Dendritic cell treated with granulocyte-macrophage colony-stimulating factor and Interleukin-4, amounts not matched to agents 40 ng/mL and 50 ng/mL, for 4 days (primary cell): ENCODE data around the gene ARHGAP30.
"Not testable (repeated sequence)": the region's sequence is repeated elsewhere in the genome, so short reads cannot be mapped to it uniquely, and the experiment has no call there.

Source experiments
- H3K27ac Mint-ChIP-seq: one replicate; pipeline ENCODE4 v1.8.0; 2022; ENCODE audit warnings: mild to moderate bottlenecking, mixed read lengths
- H3K27me3 Mint-ChIP-seq: one replicate; pipeline ENCODE4 v1.8.0; 2022; ENCODE audit warnings: mild to moderate bottlenecking, mixed read lengths
- H3K36me3 Mint-ChIP-seq: one replicate; pipeline ENCODE4 v1.8.0; 2022; ENCODE audit warnings: low read depth, mixed read lengths
- H3K4me1 Mint-ChIP-seq: one replicate; pipeline ENCODE4 v1.8.0; 2022; ENCODE audit warnings: low read depth, mixed read lengths
- H3K4me3 Mint-ChIP-seq: one replicate; pipeline ENCODE4 v1.8.0; 2022; ENCODE audit warnings: mild to moderate bottlenecking, moderate library complexity, mixed read lengths
- H3K9me3 Mint-ChIP-seq: one replicate; pipeline ENCODE4 v1.8.0; 2022; ENCODE audit warnings: mixed read lengths
- intact Hi-C: fragments of 100-400 bp; cut with micrococcal nuclease; formaldehyde crosslinking; loops from one replicate; pipeline ENCODE4 v1.15.0; 2022

Gene ARHGAP30

DNA sequence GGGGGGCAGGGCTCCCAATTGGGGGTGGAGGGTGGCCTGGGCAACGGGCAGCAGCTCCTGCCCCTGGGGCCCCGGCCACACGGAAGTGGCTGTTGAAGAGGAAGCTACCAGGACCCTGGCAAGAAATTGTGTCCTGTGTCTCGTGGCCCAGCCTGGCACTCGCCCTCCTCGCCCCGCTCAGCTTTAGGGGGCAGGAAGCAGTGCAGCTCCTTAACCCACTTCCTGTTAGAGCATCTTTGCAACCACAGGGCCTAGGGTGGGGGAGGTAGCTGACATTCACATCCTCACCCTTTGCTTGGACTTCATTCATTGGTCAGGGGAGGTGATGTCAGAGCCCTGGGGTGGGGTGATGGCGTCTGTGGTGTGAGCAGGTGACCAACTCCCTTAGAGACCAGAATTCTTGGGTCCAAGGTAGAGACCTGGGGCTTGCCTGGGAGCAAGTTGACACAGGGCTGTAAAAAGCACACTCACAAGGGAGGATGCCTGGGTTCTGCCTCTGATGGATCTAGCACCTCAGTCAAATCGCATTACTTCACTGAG, at the start of gene ARHGAP30:
TSS of gene ARHGAP30 (minus strand) at position 161 of the 540 bp plus-strand sequence. CDS start 267 bp downstream, outside the sequence.
- Mint-ChIP-seq H3K27me3 (no peaks in the 10 kb centered on the region), H3K4me3 (peak within 1 kb of the TSS; percentile 100), H3K27ac (peak within 1 kb of the TSS; percentile 99), H3K9me3 (no peaks in the 10 kb centered on the region), H3K4me1 (peaks cover 61% of the 10 kb centered on the region), H3K36me3 (peaks cover 37% of the 10 kb centered on the region)
- intact Hi-C loops, result loop anchor here (2.0 kb wide), 1 partner anchor 13 kb away; no protein-coding TSS in a partner anchor

- intact Hi-C loops, result loop anchor here (2.0 kb wide), 1 partner anchor 15 kb away; the partner anchor contains the start of gene DEDD
- Mint-ChIP-seq H3K36me3 (peaks cover 65% of the 10 kb centered on the region), H3K4me1 (peaks cover 86% of the 10 kb centered on the region), H3K27me3 (no peaks in the 10 kb centered on the region), H3K27ac (peak within 1 kb of the TSS; percentile 97), H3K4me3 (peak within 1 kb of the TSS; percentile 89), H3K9me3 (no peaks in the 10 kb centered on the region)
Observed at GRCh38 chr1:161117759-161118581, 48.3 kb upstream of the ARHGAP30 start, which contains the start of the genes NIT1 and PFDN2. NIT1 (plus strand) TSS chr1:161118105; CDS start chr1:161118177, 72 bp downstream. PFDN2 (minus strand) TSS chr1:161118037; CDS start chr1:161118026, 11 bp downstream.

DNA sequence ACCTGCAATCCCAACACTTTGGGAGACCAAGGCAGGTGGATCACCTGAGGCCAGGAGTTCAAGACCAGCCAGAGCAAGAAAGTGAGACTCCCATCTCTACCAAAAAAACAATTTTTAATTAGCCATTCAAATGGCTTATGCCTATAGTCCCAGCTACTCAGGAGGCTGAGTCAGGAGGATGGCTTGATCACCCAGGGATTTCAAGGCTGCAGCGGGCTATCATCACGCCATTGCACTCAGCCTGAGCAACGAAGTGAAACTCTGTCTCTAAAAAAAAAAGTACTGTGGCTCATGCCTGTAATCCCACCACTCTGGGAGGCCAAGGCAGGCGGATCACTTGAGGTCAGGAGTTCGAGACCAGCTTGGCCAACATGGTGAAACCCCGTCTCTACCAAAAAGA, 46.3 kb upstream of the ARHGAP30 start:
- H3K9me3 Mint-ChIP-seq, intact Hi-C loops, H3K4me3 Mint-ChIP-seq, H3K27me3 Mint-ChIP-seq: not testable (repeated sequence)
- Mint-ChIP-seq H3K4me1 (peaks cover 83% of the 10 kb centered on the region), H3K27ac (peak overlapping the region; percentile 30), H3K36me3 (peaks cover 45% of the 10 kb centered on the region)

DNA sequence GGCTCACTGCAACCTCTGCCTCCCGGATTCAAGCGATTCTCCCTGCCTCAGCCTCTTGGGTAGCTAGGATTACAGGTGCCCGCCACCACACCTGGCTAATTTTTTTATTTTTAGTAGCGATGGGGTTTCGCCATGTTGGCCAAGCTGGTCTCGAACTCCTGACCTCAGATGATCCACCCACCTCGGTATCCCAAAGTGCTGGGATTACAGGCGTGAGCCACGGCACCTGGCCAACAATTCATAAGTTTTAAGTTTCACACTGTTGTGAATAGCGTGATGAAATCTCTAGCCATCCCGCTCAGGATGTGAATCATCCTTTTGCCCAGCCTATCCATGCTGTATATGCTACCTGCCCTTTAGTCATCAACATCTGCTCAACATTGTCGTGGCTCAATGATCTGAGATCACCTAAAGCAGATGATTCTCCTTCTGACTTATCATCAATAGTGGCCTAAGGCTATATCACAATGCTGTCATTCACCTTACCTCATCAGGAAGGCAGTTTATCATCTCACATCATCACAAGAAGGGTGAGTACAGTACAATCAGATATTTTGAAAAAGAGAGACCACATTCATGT, 45.5 kb upstream of the ARHGAP30 start:
- no peaks in the 10 kb centered on the region for H3K27me3 Mint-ChIP-seq
- peaks cover 38% of the 10 kb centered on the region for H3K36me3 Mint-ChIP-seq
- H3K9me3 Mint-ChIP-seq, result no peaks in the 10 kb centered on the region
- peaks cover 75% of the 10 kb centered on the region for H3K4me1 Mint-ChIP-seq
- H3K4me3 Mint-ChIP-seq, result no peak overlapping the region
- intact Hi-C loops, result no loop called here
- no peak overlapping the region for H3K27ac Mint-ChIP-seq

- Mint-ChIP-seq H3K4me3 (no peak overlapping the region), H3K9me3 (no peaks in the 10 kb centered on the region), H3K4me1 (peaks cover 69% of the 10 kb centered on the region), H3K36me3 (peaks cover 35% of the 10 kb centered on the region), H3K27me3 (no peaks in the 10 kb centered on the region), H3K27ac (peak overlapping the region; percentile 19)
- intact Hi-C loops, result no loop called here
Observed at GRCh38 chr1:161114556-161114955, 44.9 kb upstream of the ARHGAP30 start.

GRCh38 chr1:161113915-161114314, 44.2 kb upstream of the ARHGAP30 start:
- Mint-ChIP-seq H3K4me3 (no peak overlapping the region), H3K27ac (peak overlapping the region; percentile 19), H3K4me1 (peaks cover 63% of the 10 kb centered on the region), H3K36me3 (peaks cover 34% of the 10 kb centered on the region), H3K9me3 (no peaks in the 10 kb centered on the region), H3K27me3 (no peaks in the 10 kb centered on the region)
- intact Hi-C loops, result no loop called here

GRCh38 chr1:161111527-161111926, 41.8 kb upstream of the ARHGAP30 start:
- intact Hi-C loops, result no loop called here
- Mint-ChIP-seq H3K36me3 (peaks cover 33% of the 10 kb centered on the region), H3K4me1 (peaks cover 53% of the 10 kb centered on the region), H3K27ac (peak overlapping the region; percentile 55), H3K9me3 (no peaks in the 10 kb centered on the region), H3K4me3 (no peak overlapping the region), H3K27me3 (no peaks in the 10 kb centered on the region)

DNA sequence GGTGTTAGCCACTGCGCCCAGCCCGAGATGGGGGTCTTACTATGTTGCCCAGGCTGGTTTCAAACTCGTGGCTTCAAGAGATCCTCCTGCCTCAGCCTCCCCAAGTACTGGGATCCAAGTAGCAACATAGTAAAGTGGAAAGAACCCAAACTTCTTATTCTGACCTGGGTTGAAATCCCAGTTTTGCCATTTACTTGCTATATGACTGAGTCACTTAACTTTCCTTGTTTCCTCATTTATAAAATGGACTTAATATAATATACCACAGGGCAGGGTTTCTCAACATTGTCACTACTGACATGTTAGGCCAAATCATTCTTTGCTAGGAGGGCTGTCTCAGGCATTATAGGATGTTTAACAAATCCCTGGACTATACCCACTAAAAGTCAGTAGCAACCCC, 41.4 kb upstream of the ARHGAP30 start:
- peaks cover 33% of the 10 kb centered on the region for H3K36me3 Mint-ChIP-seq
- H3K4me1 Mint-ChIP-seq, result peaks cover 53% of the 10 kb centered on the region
- intact Hi-C loops, result no loop called here
- H3K4me3 Mint-ChIP-seq, result no peak overlapping the region
- H3K9me3 Mint-ChIP-seq, result no peaks in the 10 kb centered on the region
- H3K27me3 Mint-ChIP-seq, result no peaks in the 10 kb centered on the region
- H3K27ac Mint-ChIP-seq, result peak overlapping the region; percentile 55

DNA sequence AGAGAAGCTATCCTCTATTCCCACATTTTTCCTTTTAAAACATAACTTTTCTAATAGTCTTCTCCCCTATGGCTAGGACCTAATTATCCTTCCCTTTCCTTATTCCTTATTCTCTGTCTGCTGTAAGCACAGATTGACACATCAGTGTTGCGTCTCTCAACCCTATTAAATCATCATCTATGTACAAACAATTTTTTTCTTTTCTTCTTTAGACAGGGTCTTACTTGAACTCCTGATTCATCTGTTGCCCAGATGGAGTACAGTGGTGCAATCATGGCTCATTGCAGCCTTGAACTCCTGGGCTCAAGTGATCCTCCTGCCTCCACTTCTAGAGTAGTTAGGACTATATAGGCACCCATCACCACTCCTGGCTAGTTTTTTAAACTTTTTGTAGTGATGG, 36.7 kb upstream of the ARHGAP30 start:
- intact Hi-C loops, result no loop called here
- H3K4me3 Mint-ChIP-seq, result no peak overlapping the region
- H3K27ac Mint-ChIP-seq, result no peak overlapping the region
- peaks cover 54% of the 10 kb centered on the region for H3K36me3 Mint-ChIP-seq
- H3K27me3 Mint-ChIP-seq, result no peaks in the 10 kb centered on the region
- no peaks in the 10 kb centered on the region for H3K9me3 Mint-ChIP-seq
- H3K4me1 Mint-ChIP-seq, result peaks cover 11% of the 10 kb centered on the region

GRCh38 chr1:161100556-161100955, 30.9 kb upstream of the ARHGAP30 start:
- Mint-ChIP-seq H3K4me1 (peaks cover 34% of the 10 kb centered on the region), H3K36me3 (peaks cover 54% of the 10 kb centered on the region), H3K9me3 (no peaks in the 10 kb centered on the region), H3K27ac (no peak overlapping the region), H3K27me3 (peaks cover 12% of the 10 kb centered on the region), H3K4me3 (no peak overlapping the region)
- intact Hi-C loops, result no loop called here

DNA sequence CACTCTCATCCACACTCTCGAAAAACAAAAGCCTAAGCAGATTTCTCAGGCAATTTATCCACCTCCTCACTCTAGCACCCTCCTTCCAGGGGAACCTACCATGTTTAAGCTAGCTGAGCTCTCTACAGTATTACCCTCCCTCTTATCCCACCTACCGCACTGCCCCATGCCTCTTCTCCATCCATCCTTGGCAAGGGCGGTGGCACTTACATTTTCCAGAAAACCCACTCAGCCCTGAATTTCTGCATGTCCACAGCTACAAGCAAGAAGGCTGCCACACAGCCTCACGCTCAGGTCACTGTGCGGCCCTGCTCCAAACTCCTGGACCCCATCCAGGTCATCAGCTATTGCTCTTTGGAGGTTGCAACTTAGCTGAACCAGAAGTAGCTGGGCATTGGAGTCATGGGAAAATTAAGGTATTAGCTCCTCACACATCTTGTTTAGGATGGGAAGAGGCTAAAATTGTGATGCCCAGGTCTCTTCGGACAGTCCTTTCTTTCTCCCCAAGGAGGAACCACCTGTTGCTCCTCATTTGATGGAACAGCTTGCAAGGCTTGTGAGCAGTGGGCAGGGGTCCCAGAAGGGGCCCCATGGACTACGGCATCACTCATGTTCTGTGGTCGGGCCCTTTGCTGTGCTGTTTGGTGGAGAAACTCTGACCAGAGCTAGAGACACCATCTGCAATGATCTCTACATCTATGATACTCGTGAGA, 29.6 kb upstream of the ARHGAP30 start:
- peaks cover 43% of the 10 kb centered on the region for H3K4me1 Mint-ChIP-seq
- H3K27ac Mint-ChIP-seq, result no peak overlapping the region
- H3K36me3 Mint-ChIP-seq, result peaks cover 46% of the 10 kb centered on the region
- peak overlapping the region; percentile 59 for H3K4me3 Mint-ChIP-seq
- intact Hi-C loops, result no loop called here
- H3K9me3 Mint-ChIP-seq, result no peaks in the 10 kb centered on the region
- H3K27me3 Mint-ChIP-seq, result peaks cover 12% of the 10 kb centered on the region

GRCh38 chr1:161098210-161099068, 28.7 kb upstream of the ARHGAP30 start, which contains the start of gene KLHDC9:
KLHDC9 (plus strand) TSS chr1:161098361; CDS start chr1:161098536, 175 bp downstream.
- peaks cover 12% of the 10 kb centered on the region for H3K27me3 Mint-ChIP-seq
- H3K27ac Mint-ChIP-seq, result peak within 1 kb of the TSS; percentile 40
- intact Hi-C loops, result no loop called here
- no peaks in the 10 kb centered on the region for H3K9me3 Mint-ChIP-seq
- H3K36me3 Mint-ChIP-seq, result peaks cover 46% of the 10 kb centered on the region
- H3K4me1 Mint-ChIP-seq, result peaks cover 43% of the 10 kb centered on the region
- H3K4me3 Mint-ChIP-seq, result peak within 1 kb of the TSS; percentile 59

- intact Hi-C loops, result loop anchor here (1.0 kb wide), 1 partner anchor 24 kb away; no protein-coding TSS in a partner anchor
- Mint-ChIP-seq H3K9me3 (no peaks in the 10 kb centered on the region), H3K27ac (peak overlapping the region; percentile 68), H3K36me3 (peaks cover 29% of the 10 kb centered on the region), H3K27me3 (peaks cover 12% of the 10 kb centered on the region), H3K4me1 (peaks cover 54% of the 10 kb centered on the region), H3K4me3 (no peak overlapping the region)
Observed at GRCh38 chr1:161096530-161096929, 26.8 kb upstream of the ARHGAP30 start.
